PC-3 (cell line): ENCODE data around the gene ZNF22. TPM values are rescaled to one million over a fixed set of nuclear protein-coding genes. Genes with fewer than 3 reads are reported as not detected.

Experiments used
- ATAC-seq: fragments of 200-7000 bp; cut with Tn5 transposase; 2 replicates; pipeline ENCODE4 v1.9.1; 2020; ENCODE audit warnings: mild to moderate bottlenecking, moderate library complexity
- BruUV-seq: library from RNA; stranded (reverse); fragments of 400-500 nt; replicated peaks from 2 replicates; lab custom pipeline; 2021; lab: Mats Ljungman, UMichigan
- CTCF ChIA-PET: fragments of 300-600 bp; sonication (Branson Sonifier 250); formaldehyde crosslinking; loops from one replicate; lab custom pipeline; 2022; ENCODE audit warnings: antibody characterized with exemption; lab: Charles Lee
- POLR2A ChIA-PET: fragments of 300-600 bp; sonication (Branson Sonifier 250); formaldehyde crosslinking; loops from one replicate; lab custom pipeline; 2022; ENCODE audit warnings: antibody characterized with exemption; ENCODE audit not compliant: unreplicated experiment; lab: Charles Lee
- DNase-seq: peaks from one replicate; pipeline ENCODE4 v3.0.0-alpha.2; 2015
- H2AFZ ChIP-seq: fragments of 300-600 bp; sonication (generic); 2 replicates; pipeline ENCODE4 v1.6.0; 2016; ENCODE audit warnings: antibody characterized with exemption, low read length
- H3F3A ChIP-seq: fragments of 300-600 bp; sonication (generic); one replicate; pipeline ENCODE4 v1.6.0; 2017; ENCODE audit warnings: antibody characterized with exemption, low read length, control low read depth, mild to moderate bottlenecking; ENCODE audit not compliant: unreplicated experiment
- H3K27ac ChIP-seq: fragments of 300-600 bp; sonication (generic); 2 replicates; pipeline ENCODE4 v1.5.1; 2016; ENCODE audit warnings: mild to moderate bottlenecking, low read length
- H3K27me3 ChIP-seq: fragments of 300-600 bp; sonication (generic); 2 replicates; pipeline ENCODE4 v1.6.1; 2016; ENCODE audit warnings: low read length, mixed read lengths
- H3K36me3 ChIP-seq: fragments of 300-600 bp; sonication (generic); 2 replicates; pipeline ENCODE4 v1.6.1; 2016; ENCODE audit warnings: low read depth, mixed run types, low read length, mixed read lengths
- H3K4me1 ChIP-seq: fragments of 300-600 bp; sonication (generic); 2 replicates; pipeline ENCODE4 v1.5.1; 2016; ENCODE audit warnings: low read length; ENCODE audit not compliant: insufficient read depth
- H3K4me2 ChIP-seq: fragments of 300-600 bp; sonication (generic); 2 replicates; pipeline ENCODE4 v1.6.0; 2016; ENCODE audit warnings: low read length
- H3K4me3 ChIP-seq: fragments of 300-600 bp; sonication (generic); 2 replicates; pipeline ENCODE4 v1.5.1; 2016; ENCODE audit warnings: mild to moderate bottlenecking, low read length, mixed read lengths
- H3K79me2 ChIP-seq: fragments of 300-600 bp; sonication (generic); 2 replicates; pipeline ENCODE4 v1.6.1; 2017; ENCODE audit warnings: low read length, mixed read lengths
- H3K9ac ChIP-seq: fragments of 300-600 bp; sonication (generic); 2 replicates; pipeline ENCODE4 v1.6.0; 2016; ENCODE audit warnings: mild to moderate bottlenecking, low read length
- H3K9me2 ChIP-seq: fragments of 300-600 bp; sonication (generic); replicated peaks from 2 replicates; pipeline ENCODE4 v1.6.1; 2016; ENCODE audit warnings: mixed run types, low read length, mixed read lengths
- H3K9me3 ChIP-seq: fragments of 300-600 bp; sonication (generic); 2 replicates; pipeline ENCODE4 v1.6.1; 2016; ENCODE audit warnings: low read length, mixed read lengths
- H4K20me1 ChIP-seq: fragments of 300-600 bp; sonication (generic); 2 replicates; pipeline ENCODE4 v1.6.1; 2016; ENCODE audit warnings: low read length, mixed read lengths
- EZH2 ChIP-seq: fragments of 300-600 bp; sonication (generic); IDR thresholded peaks from one replicate; pipeline ENCODE4 v1.6.1; 2017; ENCODE audit warnings: antibody characterized with exemption, mild to moderate bottlenecking, low read length; ENCODE audit not compliant: unreplicated experiment
- EZH2phosphoT487 ChIP-seq: fragments of 300-600 bp; sonication (generic); IDR thresholded peaks from 2 replicates; pipeline ENCODE4 v1.6.1; 2018; ENCODE audit warnings: mild to moderate bottlenecking, antibody characterized with exemption, low read length, borderline replicate concordance
- intact Hi-C: fragments of 100-400 bp; cut with micrococcal nuclease; formaldehyde crosslinking; loops from 2 replicates; pipeline ENCODE4 v1.9.0; 2023
- total RNA-seq: library from RNA; depleted of rRNA; stranded (reverse); fragments of >200 nt; gene quantifications from 2 replicates; pipeline ENCODE4 v1.2.3, GENCODE V29; 2014
- TF ChIP-seq, protein P1 (sequence below): fragments of 300-600 bp; sonication (generic); conservative IDR thresholded peaks from 2 replicates; pipeline ENCODE4 v1.5.1; 2017; ENCODE audit warnings: antibody characterized with exemption, low read depth, mild to moderate bottlenecking, low read length

ZNF22 gene
- total RNA-seq, 1 experiment from 2014 or later: 24.8 TPM

DNA sequence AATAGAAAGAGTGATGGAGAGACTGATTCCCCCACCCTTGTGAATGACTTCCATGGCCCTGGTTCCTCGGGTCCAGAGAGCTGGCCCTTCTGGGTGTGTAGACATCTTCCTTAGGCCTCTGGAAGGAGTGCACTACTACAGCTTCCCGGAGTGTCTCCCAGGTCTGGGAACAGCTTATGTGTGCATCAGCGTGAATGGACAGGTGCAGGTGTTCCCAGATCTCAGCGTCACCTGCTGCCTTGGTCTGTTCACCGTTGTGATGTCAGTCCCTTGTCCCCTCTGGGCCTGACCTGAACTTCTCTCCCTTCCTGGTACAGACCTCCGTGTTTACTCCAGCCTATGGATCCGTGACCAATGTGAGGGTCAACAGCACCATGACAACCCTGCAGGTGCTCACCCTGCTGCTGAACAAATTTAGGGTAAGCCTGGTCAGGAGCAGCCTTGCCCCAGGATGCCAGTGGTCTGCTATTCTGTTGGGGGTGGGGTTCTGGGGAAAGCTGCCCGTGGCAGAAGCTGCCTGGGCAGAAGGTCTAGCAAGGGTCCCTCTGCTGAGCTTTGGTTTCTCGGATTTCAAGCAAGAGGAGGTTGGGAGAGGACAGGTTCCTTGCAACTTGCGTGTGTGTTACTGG, 11.7 kb upstream of the ZNF22 start:
- intact Hi-C loops: no loop called here
- POLR2A ChIA-PET: no interaction called here

DNA sequence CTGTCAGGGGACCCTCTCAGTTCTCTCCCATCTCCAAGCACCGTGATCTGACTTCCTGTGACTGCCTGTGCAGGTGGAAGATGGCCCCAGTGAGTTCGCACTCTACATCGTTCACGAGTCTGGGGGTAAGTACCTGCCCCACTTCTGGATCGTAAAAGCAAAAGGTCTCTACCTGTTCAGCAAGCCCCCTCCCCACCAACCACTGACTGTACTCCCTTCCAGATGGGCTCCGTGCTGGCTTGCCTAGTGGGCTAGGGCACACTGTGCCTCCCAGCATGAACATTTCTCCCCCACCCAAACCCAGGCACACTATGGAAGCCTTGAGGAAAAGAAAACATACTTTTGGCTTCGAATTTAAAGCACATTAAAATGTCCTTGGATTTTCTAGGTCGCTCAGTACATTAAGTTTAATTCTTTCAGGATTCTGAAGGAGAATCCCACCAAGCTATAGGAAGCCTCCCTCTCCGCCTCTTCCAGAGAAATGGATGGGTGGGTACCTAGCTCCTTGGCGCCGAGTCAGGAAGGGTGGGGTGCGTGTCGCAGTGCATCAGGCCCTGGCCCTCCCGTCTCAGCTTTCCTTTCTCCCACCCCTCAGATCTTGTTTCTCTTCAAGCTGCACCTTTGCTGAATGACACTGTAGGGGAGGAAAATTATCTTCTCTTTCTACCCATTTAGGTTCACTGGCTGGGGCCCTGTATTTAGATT, 11.0 kb upstream of the ZNF22 start:
- DNase-seq: no peak
- no peaks in the 10 kb centered on the region for H3K79me2 ChIP-seq
- H4K20me1 ChIP-seq: no peaks in the 10 kb centered on the region
- ChIA-PET CTCF (no interaction called here), POLR2A (no interaction called here)
- H2AFZ ChIP-seq: no peak overlapping the region
- no peak overlapping the region for H3K27ac ChIP-seq
- no peaks in the 10 kb centered on the region for H3K4me1 ChIP-seq
- H3K9me3 ChIP-seq: no peaks in the 10 kb centered on the region
- BruUV-seq: no TSS peak
- TF ChIP-seq, protein P1, sequence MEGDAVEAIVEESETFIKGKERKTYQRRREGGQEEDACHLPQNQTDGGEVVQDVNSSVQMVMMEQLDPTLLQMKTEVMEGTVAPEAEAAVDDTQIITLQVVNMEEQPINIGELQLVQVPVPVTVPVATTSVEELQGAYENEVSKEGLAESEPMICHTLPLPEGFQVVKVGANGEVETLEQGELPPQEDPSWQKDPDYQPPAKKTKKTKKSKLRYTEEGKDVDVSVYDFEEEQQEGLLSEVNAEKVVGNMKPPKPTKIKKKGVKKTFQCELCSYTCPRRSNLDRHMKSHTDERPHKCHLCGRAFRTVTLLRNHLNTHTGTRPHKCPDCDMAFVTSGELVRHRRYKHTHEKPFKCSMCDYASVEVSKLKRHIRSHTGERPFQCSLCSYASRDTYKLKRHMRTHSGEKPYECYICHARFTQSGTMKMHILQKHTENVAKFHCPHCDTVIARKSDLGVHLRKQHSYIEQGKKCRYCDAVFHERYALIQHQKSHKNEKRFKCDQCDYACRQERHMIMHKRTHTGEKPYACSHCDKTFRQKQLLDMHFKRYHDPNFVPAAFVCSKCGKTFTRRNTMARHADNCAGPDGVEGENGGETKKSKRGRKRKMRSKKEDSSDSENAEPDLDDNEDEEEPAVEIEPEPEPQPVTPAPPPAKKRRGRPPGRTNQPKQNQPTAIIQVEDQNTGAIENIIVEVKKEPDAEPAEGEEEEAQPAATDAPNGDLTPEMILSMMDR: no peak
- TF ChIP-seq EZH2 (no peak), EZH2phosphoT487 (no peak)
- H3K9me2 ChIP-seq: no peaks in the 10 kb centered on the region
- H3K4me3 ChIP-seq: no peak overlapping the region
- H3K27me3 ChIP-seq: no peaks in the 10 kb centered on the region
- no peaks in the 10 kb centered on the region for H3K36me3 ChIP-seq
- ATAC-seq: no peak
- intact Hi-C loops: no loop called here
- no peak overlapping the region for H3K9ac ChIP-seq
- no peaks in the 10 kb centered on the region for H3F3A ChIP-seq
- H3K4me2 ChIP-seq: no peak overlapping the region

More for the DNA sequence above, 11.7 kb upstream of the ZNF22 start:
- Histone ChIP-seq H3K4me3 (no peak overlapping the region), H3K9me3 (no peaks in the 10 kb centered on the region), H3K79me2 (no peaks in the 10 kb centered on the region), H3K36me3 (no peaks in the 10 kb centered on the region), H3K27me3 (no peaks in the 10 kb centered on the region), H3K4me1 (no peaks in the 10 kb centered on the region), H3F3A (no peaks in the 10 kb centered on the region), H2AFZ (no peak overlapping the region), H3K9me2 (no peaks in the 10 kb centered on the region), H3K9ac (no peak overlapping the region), H3K4me2 (no peak overlapping the region), H3K27ac (no peak overlapping the region), H4K20me1 (no peaks in the 10 kb centered on the region)
- CTCF ChIA-PET: no interaction called here
- TF ChIP-seq EZH2 (no peak), EZH2phosphoT487 (no peak)
- TF ChIP-seq, protein P1: no peak
- DNase-seq (no peak), ATAC-seq (no peak)
- BruUV-seq: no TSS peak

GRCh38 chr10:44990302-44990655, 10.4 kb upstream of the ZNF22 start:
- CTCF ChIA-PET: no interaction called here
- Histone ChIP-seq H3K9ac (no peak overlapping the region), H3K9me3 (no peaks in the 10 kb centered on the region), H3F3A (no peaks in the 10 kb centered on the region), H3K27me3 (no peaks in the 10 kb centered on the region), H2AFZ (no peak overlapping the region), H3K27ac (no peak overlapping the region), H3K9me2 (no peaks in the 10 kb centered on the region), H3K4me1 (no peaks in the 10 kb centered on the region), H3K4me2 (no peak overlapping the region), H3K79me2 (no peaks in the 10 kb centered on the region), H3K4me3 (no peak overlapping the region), H3K36me3 (no peaks in the 10 kb centered on the region), H4K20me1 (no peaks in the 10 kb centered on the region)
- POLR2A ChIA-PET: no interaction called here
- no peak for ATAC-seq
- intact Hi-C loops: no loop called here
- BruUV-seq: no TSS peak
- no peak for DNase-seq
- TF ChIP-seq EZH2phosphoT487 (no peak), EZH2 (no peak)
- TF ChIP-seq, protein P1: 0 out of 2 replicates have a peak, but pooled peaks have one; percentile 14
